ENCODE data around the gene LARP4B. TPM values are rescaled to one million over a fixed set of nuclear protein-coding genes. Genes with fewer than 3 reads are reported as not detected.

Gene LARP4B
- total and polyA plus RNA-seq, 2 donors from 2014 or later: 12.9 to 96.6 TPM

- H3K4me3 ChIP-seq (ENCODE audit: low read length in 3 of 3): no peak overlapping the region
- FAIRE-seq: no peak
- no peak for DNase-seq
Measured at GRCh38 chr10:948347-948746, 16.8 kb upstream of the LARP4B start.

DNA sequence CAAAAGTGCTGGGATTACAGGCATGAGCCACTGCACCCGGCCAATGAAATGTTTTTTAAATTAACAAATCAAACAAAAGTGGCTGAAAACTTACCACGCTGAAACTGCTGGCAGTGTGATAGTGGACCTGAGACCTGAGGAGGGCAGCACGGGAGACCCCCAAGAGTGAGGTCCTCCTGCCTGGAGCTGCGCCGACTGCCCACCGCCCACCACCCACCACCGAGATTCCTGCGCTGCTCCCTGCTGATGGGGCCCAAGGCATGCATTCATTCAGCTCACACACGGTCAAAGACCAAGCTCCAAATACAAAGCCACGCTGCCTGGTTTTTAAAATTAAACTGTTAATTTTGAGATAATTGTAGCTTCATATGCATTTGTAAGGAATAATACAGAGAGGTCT is 16.4 kb upstream of the LARP4B start:
- H3K4me3 ChIP-seq (ENCODE audit: low read length in 3 of 3): no peak overlapping the region
- no peak overlapping the region for H3K27ac ChIP-seq (ENCODE audit: low read depth in 2 of 2, low read length in 2 of 2)
- FAIRE-seq (no peak), DNase-seq (no peak)
- H3K4me1 ChIP-seq (ENCODE audit: control insufficient read depth in 2 of 3, insufficient read depth in 2 of 3, low read depth in 1 of 3, low read length in 3 of 3): no peaks in the 10 kb centered on the region
- H3K36me3 ChIP-seq (ENCODE audit: control insufficient read depth in 2 of 3, insufficient read depth in 3 of 3, low read length in 3 of 3): no peaks in the 10 kb centered on the region
- intact Hi-C loops (cut with DNase I): no loop called here
- no peak overlapping the region for H3K9ac ChIP-seq (ENCODE audit: low read length in 3 of 3)
- H3K27me3 ChIP-seq (ENCODE audit: control insufficient read depth, insufficient read depth, low read length): no peaks in the 10 kb centered on the region
- H3K9me3 ChIP-seq (ENCODE audit: control insufficient read depth in 2 of 3, insufficient read depth in 1 of 3, low read length in 3 of 3): no peaks in the 10 kb centered on the region
- TF ChIP-seq, protein P1, sequence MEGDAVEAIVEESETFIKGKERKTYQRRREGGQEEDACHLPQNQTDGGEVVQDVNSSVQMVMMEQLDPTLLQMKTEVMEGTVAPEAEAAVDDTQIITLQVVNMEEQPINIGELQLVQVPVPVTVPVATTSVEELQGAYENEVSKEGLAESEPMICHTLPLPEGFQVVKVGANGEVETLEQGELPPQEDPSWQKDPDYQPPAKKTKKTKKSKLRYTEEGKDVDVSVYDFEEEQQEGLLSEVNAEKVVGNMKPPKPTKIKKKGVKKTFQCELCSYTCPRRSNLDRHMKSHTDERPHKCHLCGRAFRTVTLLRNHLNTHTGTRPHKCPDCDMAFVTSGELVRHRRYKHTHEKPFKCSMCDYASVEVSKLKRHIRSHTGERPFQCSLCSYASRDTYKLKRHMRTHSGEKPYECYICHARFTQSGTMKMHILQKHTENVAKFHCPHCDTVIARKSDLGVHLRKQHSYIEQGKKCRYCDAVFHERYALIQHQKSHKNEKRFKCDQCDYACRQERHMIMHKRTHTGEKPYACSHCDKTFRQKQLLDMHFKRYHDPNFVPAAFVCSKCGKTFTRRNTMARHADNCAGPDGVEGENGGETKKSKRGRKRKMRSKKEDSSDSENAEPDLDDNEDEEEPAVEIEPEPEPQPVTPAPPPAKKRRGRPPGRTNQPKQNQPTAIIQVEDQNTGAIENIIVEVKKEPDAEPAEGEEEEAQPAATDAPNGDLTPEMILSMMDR (IDR thresholded peaks at IDR 0.05; ENCODE audit: borderline replicate concordance, extremely low read depth, insufficient read depth): no peak

More at GRCh38 chr10:948347-948746, 16.8 kb upstream of the LARP4B start:
- no peaks in the 10 kb centered on the region for H3K27me3 ChIP-seq (ENCODE audit: control insufficient read depth, insufficient read depth, low read length)
- no peaks in the 10 kb centered on the region for H3K9me3 ChIP-seq (ENCODE audit: control insufficient read depth in 2 of 3, insufficient read depth in 1 of 3, low read length in 3 of 3)
- no peak overlapping the region for H3K27ac ChIP-seq (ENCODE audit: low read depth in 2 of 2, low read length in 2 of 2)
- TF ChIP-seq, protein P1 (IDR thresholded peaks at IDR 0.05; ENCODE audit: borderline replicate concordance, extremely low read depth, insufficient read depth): no peak
- no peak overlapping the region for H3K9ac ChIP-seq (ENCODE audit: low read length in 3 of 3)
- H3K4me1 ChIP-seq (ENCODE audit: control insufficient read depth in 2 of 3, insufficient read depth in 2 of 3, low read depth in 1 of 3, low read length in 3 of 3): no peaks in the 10 kb centered on the region
- intact Hi-C loops (cut with DNase I): no loop called here
- no peaks in the 10 kb centered on the region for H3K36me3 ChIP-seq (ENCODE audit: control insufficient read depth in 2 of 3, insufficient read depth in 3 of 3, low read length in 3 of 3)

GRCh38 chr10:947051-947450 is 15.5 kb upstream of the LARP4B start:
- Histone ChIP-seq H3K9me3 (ENCODE audit: control insufficient read depth in 2 of 3, insufficient read depth in 1 of 3, low read length in 3 of 3) (no peaks in the 10 kb centered on the region), H3K9ac (ENCODE audit: low read length in 3 of 3) (no peak overlapping the region), H3K27me3 (ENCODE audit: control insufficient read depth, insufficient read depth, low read length) (no peaks in the 10 kb centered on the region), H3K36me3 (ENCODE audit: control insufficient read depth in 2 of 3, insufficient read depth in 3 of 3, low read length in 3 of 3) (no peaks in the 10 kb centered on the region), H3K4me1 (ENCODE audit: control insufficient read depth in 2 of 3, insufficient read depth in 2 of 3, low read depth in 1 of 3, low read length in 3 of 3) (no peaks in the 10 kb centered on the region), H3K4me3 (ENCODE audit: low read length in 3 of 3) (no peak overlapping the region), H3K27ac (ENCODE audit: low read depth in 2 of 2, low read length in 2 of 2) (no peak overlapping the region)
- no peak for DNase-seq
- FAIRE-seq: no peak
- intact Hi-C loops (cut with DNase I): no loop called here
- TF ChIP-seq, protein P1 (IDR thresholded peaks at IDR 0.05; ENCODE audit: borderline replicate concordance, extremely low read depth, insufficient read depth): no peak

DNA sequence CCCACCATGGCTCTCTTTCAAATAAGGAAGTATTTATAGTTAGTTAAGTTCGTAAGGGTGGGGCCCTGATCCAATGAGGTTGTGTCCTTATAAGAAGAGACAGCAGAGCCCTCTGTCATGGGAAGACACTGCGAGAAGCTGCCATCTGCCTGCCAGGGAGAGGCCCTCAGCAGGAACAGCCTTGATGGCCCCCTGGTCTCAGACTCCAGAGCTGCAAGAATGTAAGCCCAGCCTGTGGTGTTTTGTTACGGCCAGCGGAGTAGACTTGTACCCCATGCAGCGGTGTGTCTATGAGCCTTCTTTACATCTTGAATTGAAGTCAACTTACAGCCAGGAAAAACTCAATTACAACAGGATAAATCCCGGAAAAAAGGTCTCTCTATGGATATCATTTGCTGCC is 14.3 kb upstream of the LARP4B start:
- TF ChIP-seq, protein P1 (IDR thresholded peaks at IDR 0.05; ENCODE audit: borderline replicate concordance, extremely low read depth, insufficient read depth): no peak
- Histone ChIP-seq H3K4me1 (ENCODE audit: control insufficient read depth in 2 of 3, insufficient read depth in 2 of 3, low read depth in 1 of 3, low read length in 3 of 3) (no peaks in the 10 kb centered on the region), H3K4me3 (ENCODE audit: low read length in 3 of 3) (no peak overlapping the region), H3K9ac (ENCODE audit: low read length in 3 of 3) (no peak overlapping the region), H3K9me3 (ENCODE audit: control insufficient read depth in 2 of 3, insufficient read depth in 1 of 3, low read length in 3 of 3) (no peaks in the 10 kb centered on the region), H3K27me3 (ENCODE audit: control insufficient read depth, insufficient read depth, low read length) (no peaks in the 10 kb centered on the region), H3K27ac (ENCODE audit: low read depth in 2 of 2, low read length in 2 of 2) (no peak overlapping the region), H3K36me3 (ENCODE audit: control insufficient read depth in 2 of 3, insufficient read depth in 3 of 3, low read length in 3 of 3) (no peaks in the 10 kb centered on the region)
- FAIRE-seq: no peak
- intact Hi-C loops (cut with DNase I): no loop called here
- no peak for DNase-seq

All from kidney (tissue), 14 donors.